NB4 (cell line): ENCODE data around the gene CTNND2.

Experiments used
- CTCF ChIP-seq: IDR thresholded peaks from one replicate; pipeline ENCODE4 v1.5.1; 2012; ENCODE audit warnings: low read depth, low read length
- POLR2A ChIP-seq: IDR thresholded peaks from 2 replicates; pipeline ENCODE4 v1.6.1; 2011; ENCODE audit warnings: mild to moderate bottlenecking; ENCODE audit not compliant: insufficient read length; ENCODE audit errors: extremely low read depth

- TF ChIP-seq CTCF (no peak), POLR2A (no peak)
These were observed at the start of gene CTNND2 for GRCh38 chr5:11904265-11904906.
